HG03521 (cell line): ENCODE results near the gene PDXDC1.
"Not testable (repeated sequence)": the region's sequence is repeated elsewhere in the genome, so short reads cannot be mapped to it uniquely, and the experiment has no call there.

Source experiments
- ATAC-seq: cut with Tn5 transposase; IDR thresholded peaks from one replicate; pipeline ENCODE4 v1.9.1; 2021; ENCODE audit warnings: mild to moderate bottlenecking, moderate library complexity; ENCODE audit not compliant: unreplicated experiment

PDXDC1 gene

GRCh38 chr16:15146264-15146662 lies 171.4 kb downstream of the PDXDC1 start:
- ATAC-seq = not testable (repeated sequence)

- not testable (repeated sequence) for ATAC-seq
Observed at GRCh38 chr16:15148831-15149230, 174.0 kb downstream of the PDXDC1 start.

DNA sequence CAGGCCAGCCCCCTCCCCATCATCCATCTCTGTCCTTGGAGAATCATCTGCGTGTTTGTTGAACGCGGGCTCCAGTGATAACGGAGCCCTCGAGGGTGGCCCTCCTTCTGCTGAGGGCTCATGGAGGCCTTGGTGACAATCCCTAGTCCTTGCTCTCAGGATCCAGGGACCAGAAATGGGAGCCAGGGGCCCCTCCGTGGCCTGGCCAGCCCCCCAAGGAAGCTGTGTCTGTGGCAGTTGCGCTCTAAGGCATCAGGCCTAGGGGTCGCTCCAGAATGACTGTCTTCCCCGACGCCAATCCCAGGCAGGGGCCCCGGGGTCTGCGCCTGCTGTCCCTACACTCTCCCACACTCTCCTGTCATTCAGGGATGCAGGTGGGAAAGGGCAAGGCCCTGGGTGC lies 174.4 kb downstream of the PDXDC1 start:
- ATAC-seq = not testable (repeated sequence)

GRCh38 chr16:15154005-15154404 lies 179.2 kb downstream of the PDXDC1 start:
- not testable (repeated sequence) for ATAC-seq

DNA sequence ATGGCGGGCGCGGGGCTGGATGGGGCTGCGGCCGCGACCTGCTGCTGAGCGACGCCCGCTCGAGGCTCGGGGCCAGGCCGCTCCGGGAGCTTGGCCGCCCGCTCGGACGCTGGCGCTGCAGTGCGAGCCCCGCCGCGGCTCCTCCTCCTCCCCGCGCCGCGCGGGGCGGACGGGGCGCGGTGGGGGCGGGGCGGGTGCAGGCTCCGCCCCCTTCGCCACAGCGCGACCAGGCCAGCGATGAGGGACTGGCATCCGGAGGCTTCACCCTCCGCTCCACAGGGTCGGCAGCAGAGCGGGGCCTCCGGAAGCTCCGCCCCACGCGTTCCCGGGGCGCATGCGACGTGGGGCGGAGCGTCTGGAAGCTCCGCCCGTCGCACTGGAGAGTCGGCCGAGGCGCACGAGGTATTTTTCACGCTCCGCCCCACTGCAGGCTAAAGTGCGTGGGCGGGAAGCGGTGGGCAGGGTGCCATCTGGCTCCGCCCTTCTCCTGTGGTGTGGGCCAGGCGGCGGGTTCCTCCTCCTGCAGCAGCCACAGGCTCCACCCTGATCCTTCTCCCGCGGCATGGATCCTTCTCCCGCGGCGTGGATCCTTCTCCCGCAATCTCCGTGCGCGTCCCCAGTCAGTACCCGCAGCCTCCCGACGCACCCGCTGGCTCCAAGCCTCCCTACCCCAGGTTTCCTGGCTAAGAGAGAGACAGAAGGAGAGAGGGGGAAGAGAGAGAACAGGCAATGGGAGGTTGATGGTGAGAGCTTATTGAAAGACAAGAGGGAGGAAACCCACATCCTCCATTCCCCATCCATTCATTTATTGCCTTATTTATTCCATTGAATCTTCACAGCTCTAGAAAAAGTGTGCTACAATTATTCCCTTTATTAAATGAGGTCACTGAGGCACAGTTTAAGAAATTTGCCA lies 180.1 kb downstream of the PDXDC1 start:
- ATAC-seq = not testable (repeated sequence)

DNA sequence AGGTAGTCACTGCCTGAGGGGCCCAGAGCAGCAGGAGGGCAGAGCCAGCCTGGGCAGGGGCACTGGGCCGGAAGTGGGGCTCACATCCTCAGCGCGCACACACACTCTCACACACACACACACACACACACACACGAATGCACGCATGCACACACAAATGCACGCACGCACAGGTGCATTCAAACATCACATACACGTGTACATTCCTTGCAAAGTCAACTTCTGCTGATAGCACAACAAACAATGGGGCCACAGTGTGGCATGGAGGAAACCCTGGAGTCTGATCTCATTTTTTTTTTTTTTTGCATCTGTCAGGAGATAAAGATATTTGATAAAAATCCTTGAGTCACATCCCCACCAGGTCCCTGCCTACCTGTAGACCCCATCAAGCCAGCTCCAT lies 182.8 kb downstream of the PDXDC1 start:
- ATAC-seq = not testable (repeated sequence)

DNA sequence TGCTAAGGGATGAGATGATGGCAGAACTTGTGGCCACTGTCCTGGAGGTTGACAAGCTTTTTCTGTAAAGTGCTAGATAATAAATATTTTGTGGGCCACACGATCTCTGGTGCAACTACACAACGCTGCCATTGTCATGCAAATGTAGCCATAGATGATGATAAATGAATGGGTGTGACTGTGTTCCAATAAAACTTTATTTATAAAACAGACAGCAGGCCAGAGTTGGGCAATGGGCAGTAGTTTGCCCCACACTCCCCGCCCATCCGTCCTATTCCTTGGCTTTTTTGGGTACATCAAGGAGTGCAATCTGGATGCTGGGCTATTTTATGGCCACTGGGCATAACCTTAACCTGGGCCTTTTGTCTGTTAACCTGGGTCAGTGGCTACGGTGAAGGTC lies 184.8 kb downstream of the PDXDC1 start:
- not testable (repeated sequence) for ATAC-seq

DNA sequence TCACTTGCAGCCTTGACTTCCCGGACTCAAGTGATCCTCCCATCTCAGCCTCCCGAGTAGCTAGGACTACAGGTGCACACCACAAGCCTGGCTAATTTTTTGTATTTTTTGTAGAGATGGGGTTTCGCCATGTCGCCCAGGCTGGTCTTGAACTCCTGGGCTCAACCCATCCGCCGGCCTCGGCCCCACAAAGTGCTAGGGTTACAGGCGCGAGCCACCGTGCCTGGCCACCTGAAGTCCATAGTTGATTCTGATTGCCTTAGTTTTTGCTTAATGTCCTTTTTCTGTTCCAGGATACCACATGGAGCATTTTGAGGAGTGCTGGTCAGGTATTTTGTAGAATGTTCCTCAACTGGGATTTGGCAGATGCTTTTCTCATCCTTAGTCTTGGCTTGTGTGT lies 185.7 kb downstream of the PDXDC1 start:
- ATAC-seq = not testable (repeated sequence)

DNA sequence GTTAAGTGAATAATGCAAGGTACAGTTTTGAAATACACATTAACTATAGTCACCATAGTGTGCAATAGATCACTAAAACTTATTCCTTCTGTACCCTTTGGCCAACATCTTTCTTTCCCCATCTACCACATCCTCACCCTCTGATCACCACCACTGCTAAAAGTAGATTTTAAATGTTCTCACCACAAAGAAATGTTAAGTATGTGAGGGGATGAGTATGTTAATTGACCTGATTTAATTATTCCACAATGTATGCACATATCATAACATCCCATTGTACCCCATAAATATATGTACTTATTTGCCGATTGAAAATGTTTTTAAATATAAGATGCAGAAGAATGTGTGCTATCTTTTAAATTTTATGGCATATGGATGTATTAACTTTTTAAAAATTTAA lies 188.2 kb downstream of the PDXDC1 start:
- ATAC-seq = not testable (repeated sequence)

DNA sequence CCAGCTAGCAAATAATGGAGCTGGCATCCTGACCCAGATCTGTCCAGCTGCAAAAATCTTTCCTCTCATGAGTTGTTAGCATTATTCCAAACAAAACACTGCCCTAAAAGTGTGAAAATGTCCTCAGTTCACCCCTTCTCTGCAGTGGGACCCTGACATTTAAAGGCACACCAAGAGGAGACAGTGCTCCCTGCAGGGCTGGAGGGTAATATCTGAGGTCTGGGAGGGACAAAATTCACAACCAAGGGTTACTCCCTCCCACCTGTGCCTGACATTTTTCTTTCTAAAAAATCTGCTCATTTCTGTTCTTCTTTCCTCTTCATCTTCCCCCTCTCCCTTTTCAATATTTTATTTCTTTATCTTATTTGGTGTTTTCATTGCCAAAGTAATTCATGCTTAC lies 191.4 kb downstream of the PDXDC1 start:
- not testable (repeated sequence) for ATAC-seq

- ATAC-seq = not testable (repeated sequence)
Observed at GRCh38 chr16:15168303-15168702, 193.5 kb downstream of the PDXDC1 start.

DNA sequence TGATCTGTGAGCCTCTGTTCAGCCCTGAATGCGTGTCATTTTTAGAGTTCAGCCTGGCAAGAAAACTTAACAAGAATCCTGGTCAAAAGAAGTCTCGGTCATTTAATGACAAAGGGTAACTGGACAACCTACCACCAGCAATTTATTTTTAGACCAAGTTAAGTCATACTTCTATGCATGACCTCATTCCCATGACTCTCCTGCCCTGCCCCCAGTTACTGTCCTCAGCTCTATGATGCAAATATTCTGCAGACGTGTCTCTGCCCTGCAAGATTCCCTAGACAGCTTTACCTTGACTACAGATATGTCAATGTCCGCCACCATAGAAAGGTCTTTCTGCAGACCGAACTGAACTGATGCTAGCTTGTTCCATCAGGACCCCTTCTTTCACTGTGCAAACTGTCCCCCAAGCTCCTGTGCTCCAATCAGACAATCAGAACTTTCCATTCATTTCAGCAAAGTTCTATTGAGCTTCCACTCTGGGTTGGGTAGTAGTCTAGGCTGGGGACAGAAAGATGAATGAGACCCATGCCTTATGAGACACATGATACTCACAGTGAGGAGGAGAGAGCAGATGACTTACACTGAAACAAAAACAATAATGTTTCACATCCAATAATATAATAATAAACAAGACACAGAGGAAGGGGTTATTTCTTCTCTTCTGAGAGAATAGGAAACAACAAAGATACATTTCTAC lies 194.3 kb downstream of the PDXDC1 start:
- not testable (repeated sequence) for ATAC-seq

DNA sequence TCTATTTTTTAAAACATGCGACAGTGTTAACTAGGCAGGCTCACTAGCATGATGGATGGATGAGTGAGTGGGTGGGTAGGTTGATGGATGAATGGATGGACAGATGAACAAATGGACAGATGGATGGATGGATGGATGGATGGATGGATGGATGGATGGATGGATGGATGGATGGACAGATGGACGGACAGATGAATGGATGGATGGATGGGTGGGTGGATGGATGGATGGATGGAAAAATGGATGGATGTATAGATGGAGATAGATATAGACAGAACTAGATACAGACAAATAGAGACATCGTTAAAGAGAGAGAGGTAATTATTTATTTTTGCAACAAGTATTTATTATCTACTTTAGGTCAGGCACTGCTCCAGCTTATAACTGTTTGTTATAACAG lies 205.1 kb downstream of the PDXDC1 start:
- ATAC-seq = not testable (repeated sequence)

DNA sequence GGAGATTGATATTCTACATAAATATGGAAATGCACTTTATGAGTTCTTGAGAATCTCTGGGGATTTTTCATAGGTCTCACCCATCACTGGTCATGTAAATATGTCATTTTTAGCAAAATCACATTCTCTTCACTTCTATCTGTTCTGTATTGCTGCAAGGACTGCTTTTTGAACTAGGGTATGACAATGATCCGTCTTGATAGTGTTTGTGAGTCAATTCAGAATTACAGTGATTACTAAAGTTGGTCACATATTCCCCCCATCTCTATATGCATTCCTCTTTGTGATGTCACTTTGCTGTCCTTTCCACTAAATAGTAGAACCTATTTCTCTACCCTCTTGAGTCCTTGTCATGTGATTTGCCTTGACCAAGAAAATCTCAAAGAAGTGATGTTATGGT lies 206.1 kb downstream of the PDXDC1 start:
- ATAC-seq = not testable (repeated sequence)

DNA sequence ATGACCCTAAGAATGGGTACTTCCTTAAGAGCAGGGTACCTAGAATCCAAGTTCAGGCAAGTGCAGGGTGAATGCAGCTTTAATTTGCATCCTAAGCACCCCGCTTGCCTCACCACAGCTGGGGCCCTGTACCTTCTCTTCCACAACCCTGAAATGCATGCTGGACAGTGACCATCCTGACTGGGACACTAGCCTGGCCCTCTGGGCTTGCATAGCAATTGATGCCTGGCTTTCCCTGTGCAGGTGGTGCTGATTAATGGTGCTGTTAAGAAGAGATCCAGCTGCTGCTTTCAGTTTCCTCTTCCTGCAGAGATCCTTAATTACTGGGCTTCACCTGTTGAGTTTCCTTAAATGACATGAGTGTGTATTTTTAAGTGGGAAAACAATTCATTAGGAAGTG lies 209.2 kb downstream of the PDXDC1 start:
- ATAC-seq = not testable (repeated sequence)
